IPS DF 6.9 (cell line): ENCODE results near the gene MLST8.

Experiments used
- DNase-seq: peaks from one replicate; pipeline ENCODE4 v3.0.0-alpha.2; 2013; ENCODE audit warnings: low read depth, low spot score
- H3K27ac ChIP-seq: one replicate; pipeline ENCODE4 v1.5.1; 2013; ENCODE audit warnings: low read length, control low read depth
- H3K27me3 ChIP-seq: 2 replicates; pipeline ENCODE4 v1.6.1; 2013; ENCODE audit warnings: mild to moderate bottlenecking, low read length; ENCODE audit not compliant: control insufficient read depth, insufficient read depth
- H3K36me3 ChIP-seq: 2 replicates; pipeline ENCODE4 v1.6.1; 2013; ENCODE audit warnings: low read length; ENCODE audit not compliant: control insufficient read depth, insufficient read depth
- H3K4me1 ChIP-seq: 2 replicates; pipeline ENCODE4 v1.6.1; 2013; ENCODE audit warnings: low read length; ENCODE audit not compliant: control insufficient read depth, insufficient read depth
- H3K4me3 ChIP-seq: 2 replicates; pipeline ENCODE4 v1.5.1; 2013; ENCODE audit warnings: mild to moderate bottlenecking, low read length
- H3K9me3 ChIP-seq: 2 replicates; pipeline ENCODE4 v1.6.1; 2013; ENCODE audit warnings: low read length, inconsistent platforms; ENCODE audit not compliant: control insufficient read depth, insufficient read depth
- WGBS: extraction: QIAGEN DNeasy Blood & Tissue Kit; methylation state at CpG from one replicate; pipeline ENCODE4 v1.1.7; 2013; ENCODE audit warnings: mixed read lengths, missing lambda C conversion rate; ENCODE audit not compliant: insufficient read length, insufficient coverage; 5-methylcytosine and 5-hydroxymethylcytosine counted together

Gene MLST8

GRCh38 chr16:2163211-2163881 lies 41.9 kb upstream of the MLST8 start:
- H3K36me3 ChIP-seq = peaks cover 18% of the 10 kb centered on the region
- no peaks in the 10 kb centered on the region for H3K27me3 ChIP-seq
- no peak overlapping the region for H3K27ac ChIP-seq
- no peak overlapping the region for H3K4me3 ChIP-seq
- no peaks in the 10 kb centered on the region for H3K9me3 ChIP-seq
- WGBS = no CpG with 5 or more reads among the region's 26 CpGs
- H3K4me1 ChIP-seq = peaks cover 6% of the 10 kb centered on the region; the same call in 1 of the 2 replicates
- no peak for DNase-seq

- Histone ChIP-seq H3K4me1 (no peaks in the 10 kb centered on the region), H3K4me3 (no peak overlapping the region), H3K27ac (no peak overlapping the region), H3K27me3 (no peaks in the 10 kb centered on the region), H3K9me3 (no peaks in the 10 kb centered on the region), H3K36me3 (peaks cover 36% of the 10 kb centered on the region)
- WGBS = no CpG with 5 or more reads among the region's 12 CpGs
- no peak for DNase-seq
Measured at GRCh38 chr16:2165861-2166260, 39.4 kb upstream of the MLST8 start.

- H3K27ac ChIP-seq = no peak overlapping the region
- no peaks in the 10 kb centered on the region for H3K9me3 ChIP-seq
- no peak for DNase-seq
- WGBS = no CpG with 5 or more reads among the region's 17 CpGs
- peaks cover 43% of the 10 kb centered on the region for H3K36me3 ChIP-seq
- H3K4me1 ChIP-seq = no peaks in the 10 kb centered on the region
- H3K4me3 ChIP-seq = no peak overlapping the region
- no peaks in the 10 kb centered on the region for H3K27me3 ChIP-seq
Measured at GRCh38 chr16:2166263-2167067, 38.8 kb upstream of the MLST8 start.

GRCh38 chr16:2167068-2167638 lies 38.1 kb upstream of the MLST8 start:
- Histone ChIP-seq H3K36me3 (peaks cover 48% of the 10 kb centered on the region), H3K27ac (no peak overlapping the region), H3K27me3 (no peaks in the 10 kb centered on the region), H3K4me1 (no peaks in the 10 kb centered on the region), H3K9me3 (no peaks in the 10 kb centered on the region), H3K4me3 (no peak overlapping the region)
- no CpG with 5 or more reads among the region's 18 CpGs for WGBS
- DNase-seq = no peak

- H3K27me3 ChIP-seq = no peaks in the 10 kb centered on the region
- peaks cover 69% of the 10 kb centered on the region for H3K36me3 ChIP-seq
- no peaks in the 10 kb centered on the region; the same call in 1 of the 2 replicates for H3K4me1 ChIP-seq
- no CpG with 5 or more reads among the region's 18 CpGs for WGBS
- H3K4me3 ChIP-seq = no peak overlapping the region
- H3K9me3 ChIP-seq = no peaks in the 10 kb centered on the region
- DNase-seq = no peak
- no peak overlapping the region for H3K27ac ChIP-seq
Measured at GRCh38 chr16:2170080-2170479, 35.2 kb upstream of the MLST8 start.

GRCh38 chr16:2170587-2171435 lies 34.4 kb upstream of the MLST8 start:
- Histone ChIP-seq H3K9me3 (no peaks in the 10 kb centered on the region), H3K4me1 (no peaks in the 10 kb centered on the region; the same call in 1 of the 2 replicates), H3K27me3 (no peaks in the 10 kb centered on the region), H3K36me3 (peaks cover 72% of the 10 kb centered on the region), H3K4me3 (no peak overlapping the region), H3K27ac (no peak overlapping the region)
- no CpG with 5 or more reads among the region's 47 CpGs for WGBS
- DNase-seq = no peak

- Histone ChIP-seq H3K9me3 (no peaks in the 10 kb centered on the region), H3K27ac (no peak overlapping the region), H3K27me3 (no peaks in the 10 kb centered on the region), H3K4me3 (no peak overlapping the region), H3K36me3 (peaks cover 77% of the 10 kb centered on the region), H3K4me1 (no peaks in the 10 kb centered on the region; the same call in 1 of the 2 replicates)
- DNase-seq = no peak
- no CpG with 5 or more reads among the region's 28 CpGs for WGBS
Measured at GRCh38 chr16:2171601-2172178, 33.6 kb upstream of the MLST8 start.

- no CpG with 5 or more reads among the region's 29 CpGs for WGBS
- Histone ChIP-seq H3K4me3 (no peak overlapping the region), H3K4me1 (no peaks in the 10 kb centered on the region; the same call in 1 of the 2 replicates), H3K27me3 (no peaks in the 10 kb centered on the region), H3K36me3 (peaks cover 79% of the 10 kb centered on the region), H3K27ac (no peak overlapping the region), H3K9me3 (no peaks in the 10 kb centered on the region)
- no peak for DNase-seq
Measured at GRCh38 chr16:2172688-2173335, 32.4 kb upstream of the MLST8 start.

- WGBS = no CpG with 5 or more reads among the region's 14 CpGs
- DNase-seq = no peak
- Histone ChIP-seq H3K27me3 (no peaks in the 10 kb centered on the region), H3K4me1 (no peaks in the 10 kb centered on the region; the same call in 1 of the 2 replicates), H3K36me3 (peaks cover 75% of the 10 kb centered on the region), H3K27ac (no peak overlapping the region), H3K4me3 (no peak overlapping the region), H3K9me3 (no peaks in the 10 kb centered on the region)
Measured at GRCh38 chr16:2173366-2173765, 31.9 kb upstream of the MLST8 start.
